ENCODE results near the gene CDR2L. TPM values are rescaled to one million over a fixed set of nuclear protein-coding genes. Genes with fewer than 3 reads are reported as not detected.
A peak's percentile ranks its signal among the peaks of the same experiment; 100 is the strongest.

Gene CDR2L
- total RNA-seq, 2 experiments from 2014 or later: 0.08 TPM; not detected in 1

- H3K4me3 ChIP-seq (ENCODE audit: low read length): no peak overlapping the region
- Mint-ChIP-seq H3K27ac (no peak overlapping the region), H3K4me1 (ENCODE audit: low read depth) (peaks cover 25% of the 10 kb centered on the region), H3K36me3 (ENCODE audit: low read depth) (no peaks in the 10 kb centered on the region), H3K9me3 (no peaks in the 10 kb centered on the region), H3K27me3 (peaks cover 4% of the 10 kb centered on the region), H3K4me3 (peak overlapping the region; percentile 85)
- ChIA-PET CTCF (interaction anchor here (0.7 kb wide), 1 partner anchor 1108 kb away, joined by 3 read pairs; no protein-coding TSS in a partner anchor), POLR2A (interaction anchor here (1.3 kb wide), 1 partner anchor 26 kb away, joined by 7 read pairs; the partner anchor contains the start of gene MRPL58)
- DNase-seq (no peak), ATAC-seq (ENCODE audit: poor library complexity) (no peak)
- TF ChIP-seq CTCF (IDR thresholded peaks at IDR 0.05): no peak
- peaks cover 32% of the 10 kb centered on the region for H3K4me1 ChIP-seq (ENCODE audit: insufficient read depth, low read length)
- no peaks in the 10 kb centered on the region for H3K9me3 ChIP-seq (ENCODE audit: control insufficient read depth in 1 of 2, insufficient read depth in 1 of 2, low read length in 2 of 2)
- H3K27ac ChIP-seq (ENCODE audit: low read depth in 1 of 2, low read length in 2 of 2): no peak overlapping the region
- intact Hi-C loops (cut with DNase I, micrococcal nuclease): loop anchor here in 1 of 2 experiments (10.0 kb wide), 1 partner anchor 419 kb away; the partner anchor contains the start of gene GRB2
- H3K27me3 ChIP-seq (ENCODE audit: control insufficient read depth in 1 of 2, insufficient read depth in 2 of 2, low read length in 2 of 2): peaks cover 7 to 9% of the 10 kb centered on the region in 2 experiments
- H3K36me3 ChIP-seq (ENCODE audit: insufficient read depth, low read length): no peaks in the 10 kb centered on the region
Measured at GRCh38 chr17:74986206-74986576, 1.2 kb upstream of the CDR2L start.

- peaks cover 10% of the 10 kb centered on the region for H3K4me1 Mint-ChIP-seq (ENCODE audit: low read depth)
- Histone ChIP-seq H3K4me3 (ENCODE audit: low read length) (peak overlapping the region; percentile 55), H3K9me3 (ENCODE audit: control insufficient read depth in 1 of 2, insufficient read depth in 1 of 2, low read length in 2 of 2) (no peaks in the 10 kb centered on the region), H3K4me1 (ENCODE audit: insufficient read depth, low read length) (peaks cover 18% of the 10 kb centered on the region), H3K36me3 (ENCODE audit: insufficient read depth, low read length) (no peaks in the 10 kb centered on the region), H3K27me3 (ENCODE audit: control insufficient read depth in 1 of 2, insufficient read depth in 2 of 2, low read length in 2 of 2) (peaks cover 7 to 9% of the 10 kb centered on the region in 2 experiments), H3K27ac (ENCODE audit: low read depth in 1 of 2, low read length in 2 of 2) (no peak overlapping the region)
- POLR2A ChIA-PET: interaction anchor here (0.9 to 3.7 kb wide), 11 partner anchors 15 to 143 kb away, joined by 3 to 26 read pairs (median 5); partner anchors contain the start of genes ARMC7, ATP5PD, HID1 and KCTD2
- no peaks in the 10 kb centered on the region for H3K36me3 Mint-ChIP-seq (ENCODE audit: low read depth)
- ATAC-seq (ENCODE audit: poor library complexity): peak; percentile 43
- H3K4me3 Mint-ChIP-seq: peak overlapping the region; percentile 83
- DNase-seq: peak in 3 of 14 experiments; percentile 13 to 56 (median 31)
- peaks cover 4% of the 10 kb centered on the region for H3K27me3 Mint-ChIP-seq
- H3K9me3 Mint-ChIP-seq: no peaks in the 10 kb centered on the region
- intact Hi-C loops (cut with DNase I, micrococcal nuclease): loop anchor here in 1 of 2 experiments (1.0 to 10.0 kb wide), 2 partner anchors 16 to 417 kb away; partner anchors contain the start of genes GRB2 and HID1
- CTCF ChIA-PET: interaction anchor here (1.4 to 2.3 kb wide), 4 partner anchors 16 to 30 kb away, joined by 4 to 15 read pairs (median 12); partner anchors contain the start of genes HID1 and MRPL58
- TF ChIP-seq CTCF (IDR thresholded peaks at IDR 0.05): no peak
- no peak overlapping the region for H3K27ac Mint-ChIP-seq
Measured at GRCh38 chr17:74987909-74988711, 678 bp downstream of the CDR2L start.

- Mint-ChIP-seq H3K27me3 (peaks cover 4% of the 10 kb centered on the region), H3K4me3 (no peak overlapping the region), H3K4me1 (ENCODE audit: low read depth) (peaks cover 10% of the 10 kb centered on the region), H3K27ac (no peak overlapping the region), H3K36me3 (ENCODE audit: low read depth) (no peaks in the 10 kb centered on the region), H3K9me3 (no peaks in the 10 kb centered on the region)
- DNase-seq (no peak), ATAC-seq (ENCODE audit: poor library complexity) (no peak)
- Histone ChIP-seq H3K36me3 (ENCODE audit: insufficient read depth, low read length) (no peaks in the 10 kb centered on the region), H3K9me3 (ENCODE audit: control insufficient read depth in 1 of 2, insufficient read depth in 1 of 2, low read length in 2 of 2) (no peaks in the 10 kb centered on the region), H3K27me3 (ENCODE audit: control insufficient read depth in 1 of 2, insufficient read depth in 2 of 2, low read length in 2 of 2) (peaks cover 7 to 9% of the 10 kb centered on the region in 2 experiments), H3K4me1 (ENCODE audit: insufficient read depth, low read length) (peaks cover 18% of the 10 kb centered on the region), H3K27ac (ENCODE audit: low read depth in 1 of 2, low read length in 2 of 2) (no peak overlapping the region), H3K4me3 (ENCODE audit: low read length) (no peak overlapping the region)
- TF ChIP-seq CTCF (IDR thresholded peaks at IDR 0.05): no peak
- intact Hi-C loops (cut with DNase I, micrococcal nuclease): no loop called here
- CTCF ChIA-PET: interaction anchor here (0.7 kb wide), 2 partner anchors 11 to 84 kb away, joined by 3 to 4 read pairs; no protein-coding TSS in a partner anchor
- POLR2A ChIA-PET: no interaction called here
Measured at GRCh38 chr17:74990581-74991105, 3.2 kb downstream of the CDR2L start.
